Activated naive CD4-positive, alpha-beta T cell treated with anti-CD3 and anti-CD28 coated beads for 36 hours (primary cell): ENCODE measurements around the gene PHF23. TPM values are rescaled to one million over a fixed set of nuclear protein-coding genes. Genes with fewer than 3 reads are reported as not detected.

ENCODE experiments used
- CTCF ChIA-PET: fragments of 350-600 bp; sonication (Branson Sonifier 250); formaldehyde crosslinking; loops from one replicate; lab custom pipeline; 2021; ENCODE audit warnings: antibody characterized with exemption; lab: Charles Lee
- DNase-seq: peaks from one replicate; pipeline ENCODE4 v3.0.0-alpha.2; 2020
- H3K27ac Mint-ChIP-seq: one replicate; pipeline ENCODE4 v1.8.0; 2021; ENCODE audit warnings: mild to moderate bottlenecking, mixed read lengths
- H3K27me3 Mint-ChIP-seq: one replicate; pipeline ENCODE4 v1.8.0; 2021; ENCODE audit warnings: low read depth, mixed read lengths
- H3K36me3 Mint-ChIP-seq: one replicate; pipeline ENCODE4 v1.8.0; 2021; ENCODE audit warnings: low read depth, mixed read lengths
- H3K4me1 Mint-ChIP-seq: one replicate; pipeline ENCODE4 v1.8.0; 2021; ENCODE audit warnings: low read depth, mixed read lengths
- H3K4me3 Mint-ChIP-seq: one replicate; pipeline ENCODE4 v1.8.0; 2021; ENCODE audit warnings: mild to moderate bottlenecking, moderate library complexity, mixed read lengths
- H3K9me3 Mint-ChIP-seq: one replicate; pipeline ENCODE4 v1.8.0; 2021; ENCODE audit warnings: mixed read lengths
- intact Hi-C: fragments of 100-400 bp; cut with micrococcal nuclease; formaldehyde crosslinking; loops from one replicate; pipeline ENCODE4 v1.15.1; 2023
- total RNA-seq, 2 experiments: library from RNA; stranded (reverse); gene quantifications; one replicate each; pipeline ENCODE4 v1.2.3, GENCODE V29; 2021

Gene PHF23
- total RNA-seq, 2 experiments from 2014 or later = 8.4 to 10.0 TPM

- Mint-ChIP-seq H3K9me3 (no peaks in the 10 kb centered on the region), H3K27ac (no peak overlapping the region), H3K4me1 (peaks cover 19% of the 10 kb centered on the region), H3K36me3 (no peaks in the 10 kb centered on the region), H3K27me3 (peaks cover 20% of the 10 kb centered on the region), H3K4me3 (no peak overlapping the region)
- DNase-seq = no peak
- CTCF ChIA-PET = interaction anchor here (0.7 to 2.1 kb wide), 5 partner anchors 14 to 50 kb away, joined by 3 to 9 read pairs (median 3); partner anchors contain the start of gene SLC2A4
- intact Hi-C loops = no loop called here
Measured at GRCh38 chr17:7266784-7267183, 27.5 kb upstream of the PHF23 start.

DNA sequence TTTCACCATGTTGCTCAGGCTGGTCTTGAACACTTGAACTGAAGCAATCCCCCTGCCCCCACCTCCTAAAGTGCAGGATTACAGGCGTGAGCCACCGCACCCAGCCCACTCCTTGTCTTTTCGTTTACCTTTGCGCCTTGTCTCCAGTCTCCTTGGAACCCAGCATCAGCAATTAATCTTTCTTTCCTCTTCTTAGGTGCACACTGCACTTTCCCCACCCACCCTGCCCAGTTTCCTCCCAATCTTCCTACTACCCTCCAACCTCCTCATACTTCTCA, 24.5 kb upstream of the PHF23 start:
- DNase-seq = no peak
- Mint-ChIP-seq H3K4me3 (no peak overlapping the region), H3K4me1 (peaks cover 25% of the 10 kb centered on the region), H3K9me3 (no peaks in the 10 kb centered on the region), H3K27ac (no peak overlapping the region), H3K27me3 (peaks cover 21% of the 10 kb centered on the region), H3K36me3 (peaks cover 6% of the 10 kb centered on the region)
- CTCF ChIA-PET = interaction anchor here (0.6 to 0.9 kb wide), 2 partner anchors 9 to 16 kb away, joined by 3 to 5 read pairs; no protein-coding TSS in a partner anchor
- intact Hi-C loops = no loop called here

DNA sequence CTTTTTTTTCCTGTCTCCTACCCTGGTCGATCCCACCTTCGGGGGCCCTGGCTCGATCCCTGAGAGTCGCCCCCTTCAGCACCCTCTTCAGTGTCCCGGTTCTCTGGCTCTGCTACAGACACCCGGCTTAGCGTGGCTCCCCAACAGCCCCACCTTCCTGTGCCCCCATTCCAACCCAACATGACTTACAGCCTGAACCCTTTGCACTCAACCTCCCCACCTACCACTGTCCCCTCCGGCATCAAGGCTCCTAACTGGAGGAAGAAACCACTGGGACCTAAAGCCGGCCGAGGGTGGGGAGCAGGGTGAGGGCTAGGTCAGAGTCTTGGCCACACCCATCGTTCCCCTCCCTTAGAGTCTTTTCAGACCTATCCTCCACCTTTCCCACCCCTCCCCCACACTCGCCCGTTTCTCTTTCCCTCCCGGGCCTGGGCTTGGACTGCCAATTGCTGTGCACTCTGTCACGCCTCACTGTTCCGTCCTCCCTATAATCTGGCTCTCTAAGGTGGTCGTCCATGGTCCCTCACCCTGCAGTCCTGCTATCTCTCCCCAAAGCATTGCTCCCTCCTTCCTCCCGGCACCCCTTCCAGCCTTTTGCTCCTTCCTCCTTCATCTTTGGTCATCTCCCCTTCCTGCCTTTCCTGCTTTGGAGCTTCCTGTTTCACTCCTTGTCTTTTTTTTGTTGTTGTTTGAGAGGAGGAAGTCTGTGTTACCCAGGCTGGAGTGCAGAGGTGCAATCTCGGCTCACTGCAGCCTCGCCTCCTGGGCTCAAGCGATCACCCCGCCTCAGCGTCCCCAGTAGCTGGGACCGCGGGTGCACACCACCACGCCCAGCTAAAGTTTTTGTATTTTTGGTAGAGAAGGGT, 23.9 kb upstream of the PHF23 start:
- H3K36me3 Mint-ChIP-seq = peaks cover 6% of the 10 kb centered on the region
- H3K9me3 Mint-ChIP-seq = no peaks in the 10 kb centered on the region
- no peak overlapping the region for H3K27ac Mint-ChIP-seq
- DNase-seq = peak; percentile 37
- intact Hi-C loops = no loop called here
- peak overlapping the region; percentile 55 for H3K4me3 Mint-ChIP-seq
- peaks cover 25% of the 10 kb centered on the region for H3K4me1 Mint-ChIP-seq
- CTCF ChIA-PET = interaction anchor here (0.6 to 0.9 kb wide), 2 partner anchors 8 to 17 kb away, joined by 3 to 5 read pairs; no protein-coding TSS in a partner anchor
- peaks cover 21% of the 10 kb centered on the region for H3K27me3 Mint-ChIP-seq

- intact Hi-C loops = no loop called here
- H3K9me3 Mint-ChIP-seq = no peaks in the 10 kb centered on the region
- H3K4me3 Mint-ChIP-seq = peak within 1 kb of the TSS; percentile 56
- peaks cover 25% of the 10 kb centered on the region for H3K4me1 Mint-ChIP-seq
- H3K27ac Mint-ChIP-seq = no peak within 1 kb of the TSS
- peaks cover 21% of the 10 kb centered on the region for H3K27me3 Mint-ChIP-seq
- no peak for DNase-seq
- CTCF ChIA-PET = no interaction called here
- H3K36me3 Mint-ChIP-seq = peaks cover 8% of the 10 kb centered on the region
Measured at GRCh38 chr17:7262192-7262934, 23.1 kb upstream of the PHF23 start, which contains the start of gene CLDN7. Gene CLDN7 (minus strand): TSS chr17:7262478. CDS start chr17:7262043, 435 bp downstream.

DNA sequence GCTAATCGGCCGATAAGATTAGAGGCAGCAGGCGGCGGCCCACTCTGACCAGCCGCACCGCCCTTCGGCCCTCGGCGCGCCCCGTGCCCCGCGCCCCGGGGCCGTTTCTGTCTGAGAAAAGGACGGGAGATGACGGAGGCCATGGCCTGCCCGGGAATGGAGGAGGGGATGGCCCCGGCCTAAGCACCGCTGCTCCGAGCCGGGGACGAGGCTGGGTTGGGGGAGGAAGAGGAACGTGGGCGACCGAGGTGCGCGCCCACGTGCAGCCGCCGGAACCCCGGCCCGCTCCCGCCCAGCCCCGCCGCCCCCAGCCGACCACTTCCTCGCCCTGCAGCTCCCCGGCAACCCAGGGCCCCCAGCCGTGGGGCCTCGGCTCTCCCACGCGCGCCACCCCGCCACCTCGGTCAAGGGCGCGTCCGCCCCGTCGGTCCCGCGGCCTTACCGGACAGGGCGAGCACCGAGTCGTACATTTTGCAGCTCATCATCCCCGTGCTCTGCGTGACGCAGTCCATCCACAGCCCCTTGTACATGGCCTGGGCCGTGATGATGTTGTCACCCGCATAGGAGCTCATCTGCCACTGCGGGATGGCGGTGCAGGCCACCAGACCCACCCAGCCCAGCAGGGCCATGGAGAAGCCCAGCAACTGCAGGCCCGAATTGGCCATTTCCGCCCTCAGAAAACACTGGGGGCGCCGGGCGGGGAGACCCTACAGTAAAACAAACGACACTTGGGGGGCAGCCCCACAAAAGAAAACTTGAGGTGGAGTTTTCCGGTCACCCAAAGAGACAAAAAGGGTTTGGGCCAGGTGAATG, 22.3 kb upstream of the PHF23 start:
- CTCF ChIA-PET = no interaction called here
- peak; percentile 27 for DNase-seq
- Mint-ChIP-seq H3K9me3 (no peaks in the 10 kb centered on the region), H3K36me3 (peaks cover 13% of the 10 kb centered on the region), H3K27ac (no peak overlapping the region), H3K27me3 (peaks cover 21% of the 10 kb centered on the region), H3K4me1 (peaks cover 25% of the 10 kb centered on the region), H3K4me3 (peak overlapping the region; percentile 56)
- intact Hi-C loops = no loop called here

DNA sequence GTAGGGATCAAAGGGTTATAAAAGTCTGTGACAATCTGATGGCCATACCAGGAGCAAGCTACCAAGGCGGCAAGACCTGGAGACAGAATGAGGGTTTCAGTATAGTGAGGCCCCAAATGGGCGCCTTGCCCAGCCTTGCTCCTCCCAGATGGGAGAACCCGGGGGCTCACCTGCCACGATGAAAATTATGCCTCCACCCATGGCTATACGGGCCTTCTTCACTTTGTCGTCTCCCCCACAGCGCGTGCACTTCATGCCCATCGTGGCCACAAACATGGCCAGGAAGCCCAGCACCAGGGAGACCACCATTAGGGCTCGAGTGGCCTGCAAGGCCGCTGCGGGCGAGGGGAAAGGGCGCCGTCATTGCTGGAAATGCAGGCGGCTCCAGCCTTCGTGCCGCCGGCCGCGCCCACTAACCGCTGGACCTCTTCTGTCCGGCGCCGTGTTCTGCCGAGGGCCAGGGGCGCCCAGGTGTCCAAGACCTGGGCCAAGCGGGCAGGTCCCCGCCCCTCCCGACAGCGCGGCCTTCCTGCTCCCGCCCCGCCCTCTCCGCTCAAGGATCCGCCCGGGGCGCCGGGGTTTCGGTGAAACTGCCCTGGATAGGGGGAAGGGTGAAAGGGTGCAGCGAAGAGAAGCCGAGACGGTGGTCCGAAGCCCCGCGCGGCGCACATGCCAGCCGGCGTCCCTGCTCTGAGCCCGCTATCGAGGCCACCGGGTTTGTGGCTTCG, 21.6 kb upstream of the PHF23 start:
- Mint-ChIP-seq H3K27ac (no peak overlapping the region), H3K27me3 (peaks cover 21% of the 10 kb centered on the region), H3K9me3 (no peaks in the 10 kb centered on the region), H3K36me3 (peaks cover 18% of the 10 kb centered on the region), H3K4me3 (peak overlapping the region; percentile 45), H3K4me1 (peaks cover 25% of the 10 kb centered on the region)
- DNase-seq = no peak
- intact Hi-C loops = no loop called here
- CTCF ChIA-PET = no interaction called here

DNA sequence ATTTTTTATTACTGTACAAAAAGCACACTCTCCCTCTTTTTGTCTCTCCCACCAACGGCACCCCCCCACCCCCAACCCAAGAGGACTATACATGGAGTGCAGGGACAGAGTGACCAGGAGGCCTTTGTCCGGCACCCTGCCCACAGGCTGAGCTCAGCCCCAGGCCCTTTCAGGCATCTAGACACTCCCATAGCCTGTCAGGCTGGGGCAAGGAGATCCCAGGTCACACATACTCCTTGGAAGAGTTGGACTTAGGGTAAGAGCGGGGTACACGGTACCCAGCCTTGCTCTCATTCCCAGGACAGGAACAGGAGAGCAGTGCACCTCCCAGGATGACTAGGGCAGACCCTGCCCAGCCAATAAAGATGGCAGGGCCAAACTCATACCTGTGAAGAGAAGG, 20.9 kb upstream of the PHF23 start:
- Mint-ChIP-seq H3K4me3 (no peak overlapping the region), H3K27ac (no peak overlapping the region), H3K4me1 (peaks cover 25% of the 10 kb centered on the region), H3K27me3 (peaks cover 21% of the 10 kb centered on the region), H3K9me3 (no peaks in the 10 kb centered on the region), H3K36me3 (peaks cover 20% of the 10 kb centered on the region)
- intact Hi-C loops = no loop called here
- DNase-seq = no peak
- CTCF ChIA-PET = interaction anchor here (0.7 kb wide), 1 partner anchor 37 kb away, joined by 4 read pairs; no protein-coding TSS in a partner anchor

DNA sequence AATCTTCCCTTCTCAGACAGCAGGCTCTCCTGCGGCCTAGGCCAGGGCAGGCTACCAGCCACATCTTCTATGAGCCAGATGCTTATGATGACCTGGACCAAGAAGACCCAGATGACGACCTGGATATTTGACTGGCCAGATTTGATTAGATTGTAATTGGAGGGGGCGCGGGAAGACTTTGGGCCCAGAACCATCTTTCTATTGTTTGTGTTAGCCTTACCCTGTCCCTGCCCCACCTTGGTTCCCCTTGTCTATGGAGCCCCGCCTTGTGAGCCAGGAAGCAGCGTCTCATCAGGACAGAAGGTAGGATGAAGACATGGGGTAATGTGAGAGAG, 20.3 kb upstream of the PHF23 start:
- H3K4me3 Mint-ChIP-seq = no peak overlapping the region
- peak overlapping the region; percentile 8 for H3K27ac Mint-ChIP-seq
- intact Hi-C loops = no loop called here
- H3K27me3 Mint-ChIP-seq = peaks cover 21% of the 10 kb centered on the region
- no peak for DNase-seq
- H3K9me3 Mint-ChIP-seq = no peaks in the 10 kb centered on the region
- peaks cover 24% of the 10 kb centered on the region for H3K36me3 Mint-ChIP-seq
- peaks cover 25% of the 10 kb centered on the region for H3K4me1 Mint-ChIP-seq
- CTCF ChIA-PET = interaction anchor here (0.7 kb wide), 1 partner anchor 38 kb away, joined by 4 read pairs; no protein-coding TSS in a partner anchor

- intact Hi-C loops = no loop called here
- H3K36me3 Mint-ChIP-seq = peaks cover 28% of the 10 kb centered on the region
- CTCF ChIA-PET = interaction anchor here (0.7 kb wide), 1 partner anchor 38 kb away, joined by 4 read pairs; no protein-coding TSS in a partner anchor
- peaks cover 26% of the 10 kb centered on the region for H3K4me1 Mint-ChIP-seq
- DNase-seq = no peak
- no peak overlapping the region for H3K4me3 Mint-ChIP-seq
- no peaks in the 10 kb centered on the region for H3K9me3 Mint-ChIP-seq
- peaks cover 19% of the 10 kb centered on the region for H3K27me3 Mint-ChIP-seq
- peak overlapping the region; percentile 8 for H3K27ac Mint-ChIP-seq
Measured at GRCh38 chr17:7258731-7259554, 19.7 kb upstream of the PHF23 start.

DNA sequence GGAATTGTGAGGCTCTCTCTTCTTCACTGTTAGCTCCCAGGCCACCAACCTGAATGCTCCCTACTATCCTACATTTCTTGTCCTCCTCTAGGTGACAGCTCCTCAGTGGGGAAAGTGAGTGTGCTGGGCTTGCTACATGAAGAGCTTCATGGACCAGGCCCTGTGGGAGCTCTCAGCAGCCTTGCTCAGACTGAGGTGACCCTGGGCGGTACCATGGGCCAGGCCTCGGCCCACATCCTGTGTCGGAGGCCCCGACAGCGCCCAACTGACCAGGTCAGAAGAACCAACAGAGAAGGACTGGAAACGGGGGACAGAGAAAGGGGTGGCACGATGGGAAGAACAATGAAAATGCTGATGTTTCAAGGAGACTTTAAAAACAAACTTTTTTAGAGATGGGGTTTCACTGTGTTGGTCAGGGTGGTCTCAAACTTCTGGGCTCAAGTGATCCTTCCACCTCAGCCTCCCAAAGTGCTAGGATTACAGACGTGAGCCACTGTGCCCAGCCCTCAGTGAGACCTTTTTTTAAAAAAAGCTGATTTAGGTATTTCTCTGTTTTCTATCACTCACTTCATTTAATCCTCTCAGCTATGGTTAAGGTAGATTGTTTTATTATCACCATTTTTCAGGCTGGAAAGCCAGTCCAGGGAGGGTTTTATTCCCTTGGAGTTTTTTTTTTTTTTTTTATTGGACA, 17.7 kb upstream of the PHF23 start:
- Mint-ChIP-seq H3K27ac (no peak overlapping the region), H3K4me1 (peaks cover 20% of the 10 kb centered on the region), H3K4me3 (no peak overlapping the region), H3K36me3 (peaks cover 29% of the 10 kb centered on the region), H3K9me3 (no peaks in the 10 kb centered on the region), H3K27me3 (peaks cover 2% of the 10 kb centered on the region)
- CTCF ChIA-PET = interaction anchor here (0.6 to 0.9 kb wide), 4 partner anchors 11 to 844 kb away, joined by 3 to 4 read pairs (median 4); partner anchors contain the start of gene TNFSF12
- DNase-seq = no peak
- intact Hi-C loops = no loop called here
